ENCODE measurements around the gene CAPN5.

CAPN5 gene

GRCh38 chr11:77120571-77120970 is 53.8 kb downstream of the CAPN5 start:
- Mint-ChIP-seq H3K27me3 (no peaks in the 10 kb centered on the region), H3K9me3 (no peaks in the 10 kb centered on the region), H3K27ac (no peak overlapping the region), H3K4me1 (ENCODE audit: low read depth in 2 of 2) (peaks cover 0 to 6% of the 10 kb centered on the region in 2 donors), H3K4me3 (no peak overlapping the region), H3K36me3 (ENCODE audit: insufficient read depth) (no peaks in the 10 kb centered on the region)
- no peak for DNase-seq
- ATAC-seq (replicated peaks): no peak

GRCh38 chr11:77121096-77121640 is 54.4 kb downstream of the CAPN5 start:
- H3K9me3 Mint-ChIP-seq: no peaks in the 10 kb centered on the region
- H3K36me3 Mint-ChIP-seq (ENCODE audit: insufficient read depth): no peaks in the 10 kb centered on the region
- H3K4me3 Mint-ChIP-seq: no peak overlapping the region
- ATAC-seq (replicated peaks): no peak
- peak overlapping the region in 1 of 2 donors; percentile 59 for H3K27ac Mint-ChIP-seq
- H3K4me1 Mint-ChIP-seq (ENCODE audit: low read depth in 2 of 2): peaks cover 0 to 7% of the 10 kb centered on the region in 2 donors
- no peak for DNase-seq
- peaks cover 1 to 3% of the 10 kb centered on the region in 2 donors for H3K27me3 Mint-ChIP-seq

- no peaks in the 10 kb centered on the region for H3K9me3 Mint-ChIP-seq
- H3K4me3 Mint-ChIP-seq: no peak overlapping the region
- no peak for ATAC-seq (replicated peaks)
- no peak overlapping the region for H3K27ac Mint-ChIP-seq
- DNase-seq: no peak
- H3K36me3 Mint-ChIP-seq (ENCODE audit: insufficient read depth): no peaks in the 10 kb centered on the region
- H3K27me3 Mint-ChIP-seq: peaks cover 4 to 10% of the 10 kb centered on the region in 2 donors
- H3K4me1 Mint-ChIP-seq (ENCODE audit: low read depth in 2 of 2): peaks cover 3 to 10% of the 10 kb centered on the region in 2 donors
Observed at GRCh38 chr11:77121876-77122575, 55.3 kb downstream of the CAPN5 start.

- Mint-ChIP-seq H3K9me3 (no peaks in the 10 kb centered on the region), H3K27me3 (peaks cover 4 to 16% of the 10 kb centered on the region in 2 donors), H3K4me1 (ENCODE audit: low read depth in 2 of 2) (peaks cover 10 to 15% of the 10 kb centered on the region in 2 donors), H3K27ac (no peak overlapping the region), H3K4me3 (no peak overlapping the region), H3K36me3 (ENCODE audit: insufficient read depth) (no peaks in the 10 kb centered on the region)
- ATAC-seq (replicated peaks): no peak
- DNase-seq: no peak
Observed at GRCh38 chr11:77122576-77123212, 55.9 kb downstream of the CAPN5 start.

GRCh38 chr11:77123591-77123990 is 56.8 kb downstream of the CAPN5 start:
- peaks cover 10 to 19% of the 10 kb centered on the region in 2 donors for H3K4me1 Mint-ChIP-seq (ENCODE audit: low read depth in 2 of 2)
- no peak for ATAC-seq (replicated peaks)
- H3K27ac Mint-ChIP-seq: no peak overlapping the region

GRCh38 chr11:77124041-77124440 is 57.3 kb downstream of the CAPN5 start:
- ATAC-seq (replicated peaks): no peak
- Mint-ChIP-seq H3K4me3 (no peak overlapping the region), H3K36me3 (ENCODE audit: insufficient read depth) (no peaks in the 10 kb centered on the region), H3K9me3 (no peaks in the 10 kb centered on the region), H3K27ac (no peak overlapping the region), H3K4me1 (ENCODE audit: low read depth in 2 of 2) (peaks cover 10 to 19% of the 10 kb centered on the region in 2 donors), H3K27me3 (peaks cover 4 to 21% of the 10 kb centered on the region in 2 donors)
- DNase-seq: no peak

More at GRCh38 chr11:77123591-77123990, 56.8 kb downstream of the CAPN5 start:
- H3K27me3 Mint-ChIP-seq: peaks cover 4 to 21% of the 10 kb centered on the region in 2 donors
- DNase-seq: no peak
- H3K9me3 Mint-ChIP-seq: no peaks in the 10 kb centered on the region
- H3K36me3 Mint-ChIP-seq (ENCODE audit: insufficient read depth): no peaks in the 10 kb centered on the region
- no peak overlapping the region for H3K4me3 Mint-ChIP-seq

GRCh38 chr11:77124488-77124887 is 57.7 kb downstream of the CAPN5 start:
- Mint-ChIP-seq H3K27me3 (peaks cover 4 to 21% of the 10 kb centered on the region in 2 donors), H3K4me1 (ENCODE audit: low read depth in 2 of 2) (peaks cover 10 to 19% of the 10 kb centered on the region in 2 donors), H3K36me3 (ENCODE audit: insufficient read depth) (no peaks in the 10 kb centered on the region), H3K4me3 (no peak overlapping the region), H3K9me3 (no peaks in the 10 kb centered on the region), H3K27ac (no peak overlapping the region)
- DNase-seq (no peak), ATAC-seq (replicated peaks) (no peak)

- Mint-ChIP-seq H3K9me3 (no peaks in the 10 kb centered on the region), H3K36me3 (ENCODE audit: insufficient read depth) (no peaks in the 10 kb centered on the region), H3K4me3 (no peak overlapping the region), H3K4me1 (ENCODE audit: low read depth in 2 of 2) (peaks cover 10 to 19% of the 10 kb centered on the region in 2 donors), H3K27me3 (peaks cover 4 to 21% of the 10 kb centered on the region in 2 donors), H3K27ac (no peak overlapping the region)
- ATAC-seq (replicated peaks) (no peak), DNase-seq (no peak)
Observed at GRCh38 chr11:77125191-77125590, 58.4 kb downstream of the CAPN5 start.

GRCh38 chr11:77125695-77126094 is 58.9 kb downstream of the CAPN5 start:
- Mint-ChIP-seq H3K36me3 (ENCODE audit: insufficient read depth) (no peaks in the 10 kb centered on the region), H3K27me3 (peaks cover 4 to 21% of the 10 kb centered on the region in 2 donors), H3K4me1 (ENCODE audit: low read depth in 2 of 2) (peaks cover 10 to 19% of the 10 kb centered on the region in 2 donors), H3K9me3 (no peaks in the 10 kb centered on the region), H3K27ac (no peak overlapping the region), H3K4me3 (peak overlapping the region in 1 of 2 donors; percentile 46)
- no peak for ATAC-seq (replicated peaks)
- DNase-seq: no peak

GRCh38 chr11:77126156-77126775 is 59.5 kb downstream of the CAPN5 start:
- H3K27ac Mint-ChIP-seq: no peak overlapping the region

GRCh38 chr11:77126861-77127234 is 60.1 kb downstream of the CAPN5 start:
- peaks cover 4 to 21% of the 10 kb centered on the region in 2 donors for H3K27me3 Mint-ChIP-seq
- no peaks in the 10 kb centered on the region for H3K36me3 Mint-ChIP-seq (ENCODE audit: insufficient read depth)
- ATAC-seq (replicated peaks): no peak
- H3K4me3 Mint-ChIP-seq: peak overlapping the region; percentile 46 to 73
- no peaks in the 10 kb centered on the region for H3K9me3 Mint-ChIP-seq
- H3K27ac Mint-ChIP-seq: peak overlapping the region in 1 of 2 donors; percentile 83
- DNase-seq: no peak
- H3K4me1 Mint-ChIP-seq (ENCODE audit: low read depth in 2 of 2): peaks cover 10 to 13% of the 10 kb centered on the region in 2 donors

More at GRCh38 chr11:77126156-77126775, 59.5 kb downstream of the CAPN5 start:
- no peaks in the 10 kb centered on the region for H3K36me3 Mint-ChIP-seq (ENCODE audit: insufficient read depth)
- DNase-seq (no peak), ATAC-seq (replicated peaks) (no peak)
- no peaks in the 10 kb centered on the region for H3K9me3 Mint-ChIP-seq
- peak overlapping the region; percentile 46 to 73 for H3K4me3 Mint-ChIP-seq
- H3K4me1 Mint-ChIP-seq (ENCODE audit: low read depth in 2 of 2): peaks cover 10 to 13% of the 10 kb centered on the region in 2 donors
- H3K27me3 Mint-ChIP-seq: peaks cover 4 to 21% of the 10 kb centered on the region in 2 donors

GRCh38 chr11:77127235-77127911 is 60.6 kb downstream of the CAPN5 start:
- peak; percentile 83 for ATAC-seq (replicated peaks)
- Mint-ChIP-seq H3K27ac (peak overlapping the region in 1 of 2 donors; percentile 83), H3K36me3 (ENCODE audit: insufficient read depth) (no peaks in the 10 kb centered on the region), H3K27me3 (peaks cover 4 to 21% of the 10 kb centered on the region in 2 donors), H3K4me3 (peak overlapping the region; percentile 46 to 73), H3K4me1 (ENCODE audit: low read depth in 2 of 2) (peaks cover 10 to 13% of the 10 kb centered on the region in 2 donors), H3K9me3 (no peaks in the 10 kb centered on the region)
- peak; percentile 53 to 64 (median 58) for DNase-seq

Data from effector memory CD8-positive, alpha-beta T cell (primary cell).